Astrocyte (in vitro differentiated cells and primary cell): Measurements from ENCODE around the gene SVOPL. TPM values are rescaled to one million over a fixed set of nuclear protein-coding genes. Genes with fewer than 3 reads are reported as not detected.

Source experiments
- DNase-seq: peaks from one replicate; pipeline ENCODE4 v3.0.0-alpha.2; 2010; ENCODE audit warnings: low read depth
- FAIRE-seq: peaks from 2 replicates; lab custom pipeline; 2011; peaks lifted over from hg19 to GRCh38; lab: Jason Lieb, UNC
- H2AFZ ChIP-seq: 2 replicates; pipeline ENCODE4 v1.6.0; 2012; ENCODE audit warnings: low read depth, low read length, inconsistent platforms
- H3K27ac ChIP-seq: 2 replicates; pipeline ENCODE4 v1.5.1; 2011; ENCODE audit warnings: low read depth, low read length, inconsistent platforms
- H3K27me3 ChIP-seq: 2 replicates; pipeline ENCODE4 v1.6.0; 2011; ENCODE audit warnings: low read length, inconsistent platforms; ENCODE audit not compliant: insufficient read depth
- H3K36me3 ChIP-seq: 2 replicates; pipeline ENCODE4 v1.5.1; 2011; ENCODE audit warnings: low read length, inconsistent platforms; ENCODE audit not compliant: insufficient read depth
- H3K4me1 ChIP-seq: 2 replicates; pipeline ENCODE4 v1.5.1; 2011; ENCODE audit warnings: low read length, inconsistent platforms; ENCODE audit not compliant: insufficient read depth
- H3K4me2 ChIP-seq: 2 replicates; pipeline ENCODE4 v1.6.0; 2012; ENCODE audit warnings: low read length, inconsistent platforms
- H3K4me3 ChIP-seq: 2 replicates; pipeline ENCODE4 v1.5.1; 2011; ENCODE audit warnings: low read depth, mild to moderate bottlenecking, low read length, inconsistent platforms; ENCODE audit not compliant: insufficient read depth
- H3K79me2 ChIP-seq: 2 replicates; pipeline ENCODE4 v1.6.0; 2012; ENCODE audit warnings: mild to moderate bottlenecking, low read length, inconsistent platforms; ENCODE audit not compliant: insufficient read depth
- H3K9ac ChIP-seq: 2 replicates; pipeline ENCODE4 v1.6.0; 2012; ENCODE audit warnings: mild to moderate bottlenecking, low read length, inconsistent platforms
- H3K9me3 ChIP-seq: 2 replicates; pipeline ENCODE4 v1.5.1; 2012; ENCODE audit warnings: low read depth, mild to moderate bottlenecking, low read length, inconsistent platforms; ENCODE audit not compliant: insufficient read depth
- H4K20me1 ChIP-seq: 2 replicates; pipeline ENCODE4 v1.6.0; 2012; ENCODE audit warnings: low read length, inconsistent platforms; ENCODE audit not compliant: insufficient read depth
- H3K27ac Mint-ChIP-seq: one replicate; pipeline ENCODE4 v1.8.0; 2021; ENCODE audit warnings: mild to moderate bottlenecking, mixed read lengths; ENCODE audit not compliant: unreplicated experiment
- H3K27me3 Mint-ChIP-seq: one replicate; pipeline ENCODE4 v1.8.0; 2021; ENCODE audit warnings: low read depth, mixed read lengths; ENCODE audit not compliant: unreplicated experiment
- H3K36me3 Mint-ChIP-seq: one replicate; pipeline ENCODE4 v1.8.0; 2021; ENCODE audit warnings: low read depth, mixed read lengths; ENCODE audit not compliant: unreplicated experiment
- H3K4me1 Mint-ChIP-seq: one replicate; pipeline ENCODE4 v1.8.0; 2021; ENCODE audit warnings: low read depth, mixed read lengths; ENCODE audit not compliant: unreplicated experiment
- H3K4me3 Mint-ChIP-seq: one replicate; pipeline ENCODE4 v1.8.0; 2021; ENCODE audit warnings: mild to moderate bottlenecking, moderate library complexity, mixed read lengths; ENCODE audit not compliant: unreplicated experiment
- H3K9me3 Mint-ChIP-seq: one replicate; pipeline ENCODE4 v1.8.0; 2021; ENCODE audit warnings: mild to moderate bottlenecking, mixed read lengths; ENCODE audit not compliant: unreplicated experiment
- EZH2 ChIP-seq: IDR thresholded peaks from 2 replicates; pipeline ENCODE4 v1.6.1; 2012; ENCODE audit warnings: mild to moderate bottlenecking, low read length, inconsistent platforms; ENCODE audit not compliant: insufficient read depth
- total RNA-seq: library from RNA; stranded (reverse); gene quantifications from 2 replicates; pipeline ENCODE4 v1.2.1, GENCODE V29; 2021
- TF ChIP-seq, protein P1 (sequence below): IDR thresholded peaks from 2 replicates; pipeline ENCODE4 v1.5.1; 2011; ENCODE audit warnings: low read depth, mild to moderate bottlenecking, inconsistent platforms, low read length, moderate library complexity; ENCODE audit not compliant: insufficient read depth

The SVOPL gene
- total RNA-seq, 1 donor from 2014 or later, result 0.34 TPM

DNA sequence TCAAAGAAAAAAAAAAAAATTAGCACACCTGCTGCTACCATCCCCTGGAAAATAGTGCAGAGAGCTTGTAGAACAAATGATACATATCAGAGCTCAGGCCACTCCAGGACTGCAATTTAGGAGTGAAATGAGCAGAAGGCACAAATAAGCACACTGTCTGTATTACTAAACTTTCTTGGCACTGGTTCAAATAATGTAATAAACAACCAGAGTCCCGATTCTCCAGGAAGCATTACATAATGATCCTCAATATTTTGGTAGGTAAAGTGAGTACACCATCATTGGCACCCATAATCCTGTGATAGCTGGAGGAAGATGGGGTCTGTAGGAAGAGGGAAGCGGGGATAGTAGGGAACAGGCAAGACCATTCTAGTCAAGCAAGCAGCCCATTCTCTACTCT is 74.3 kb downstream of the SVOPL start:
- Histone ChIP-seq H3K4me2 (no peak overlapping the region), H3K4me3 (no peak overlapping the region), H3K9ac (no peak overlapping the region), H4K20me1 (no peaks in the 10 kb centered on the region), H3K36me3 (no peaks in the 10 kb centered on the region), H3K27ac (no peak overlapping the region), H3K79me2 (no peaks in the 10 kb centered on the region), H3K4me1 (no peaks in the 10 kb centered on the region), H3K9me3 (no peaks in the 10 kb centered on the region), H2AFZ (no peak overlapping the region), H3K27me3 (no peaks in the 10 kb centered on the region)
- DNase-seq, result no peak
- TF ChIP-seq, protein P1, sequence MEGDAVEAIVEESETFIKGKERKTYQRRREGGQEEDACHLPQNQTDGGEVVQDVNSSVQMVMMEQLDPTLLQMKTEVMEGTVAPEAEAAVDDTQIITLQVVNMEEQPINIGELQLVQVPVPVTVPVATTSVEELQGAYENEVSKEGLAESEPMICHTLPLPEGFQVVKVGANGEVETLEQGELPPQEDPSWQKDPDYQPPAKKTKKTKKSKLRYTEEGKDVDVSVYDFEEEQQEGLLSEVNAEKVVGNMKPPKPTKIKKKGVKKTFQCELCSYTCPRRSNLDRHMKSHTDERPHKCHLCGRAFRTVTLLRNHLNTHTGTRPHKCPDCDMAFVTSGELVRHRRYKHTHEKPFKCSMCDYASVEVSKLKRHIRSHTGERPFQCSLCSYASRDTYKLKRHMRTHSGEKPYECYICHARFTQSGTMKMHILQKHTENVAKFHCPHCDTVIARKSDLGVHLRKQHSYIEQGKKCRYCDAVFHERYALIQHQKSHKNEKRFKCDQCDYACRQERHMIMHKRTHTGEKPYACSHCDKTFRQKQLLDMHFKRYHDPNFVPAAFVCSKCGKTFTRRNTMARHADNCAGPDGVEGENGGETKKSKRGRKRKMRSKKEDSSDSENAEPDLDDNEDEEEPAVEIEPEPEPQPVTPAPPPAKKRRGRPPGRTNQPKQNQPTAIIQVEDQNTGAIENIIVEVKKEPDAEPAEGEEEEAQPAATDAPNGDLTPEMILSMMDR, result no peak
- no peak for TF ChIP-seq EZH2
- Mint-ChIP-seq H3K9me3 (no peaks in the 10 kb centered on the region), H3K36me3 (no peaks in the 10 kb centered on the region), H3K4me1 (no peaks in the 10 kb centered on the region), H3K4me3 (no peak overlapping the region), H3K27ac (no peak overlapping the region), H3K27me3 (peaks cover 6% of the 10 kb centered on the region)
- FAIRE-seq, result no peak

DNA sequence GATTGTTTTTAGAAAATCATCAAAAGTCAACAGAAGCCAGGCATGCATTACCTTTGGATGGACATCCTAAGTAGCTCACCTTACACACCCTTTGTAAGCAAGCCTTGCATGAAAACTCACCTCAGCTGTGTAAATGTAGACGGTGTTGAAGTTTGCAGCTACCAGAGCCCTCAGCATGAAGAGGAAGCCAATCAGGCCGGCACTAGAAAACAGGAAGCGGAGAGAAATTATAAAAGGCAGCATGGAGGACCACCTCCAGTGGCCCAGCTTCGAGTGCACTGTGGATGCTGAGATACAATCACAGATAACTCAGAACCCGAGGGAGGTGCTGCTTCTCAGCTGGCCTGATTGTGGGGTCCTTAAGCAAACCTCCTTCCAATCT is 75.3 kb downstream of the SVOPL start:
- TF ChIP-seq, protein P1, result no peak
- no peak for TF ChIP-seq EZH2
- H2AFZ ChIP-seq, result no peak overlapping the region
- H4K20me1 ChIP-seq, result no peaks in the 10 kb centered on the region
- H3K4me1 ChIP-seq, result no peaks in the 10 kb centered on the region
- H3K27me3 Mint-ChIP-seq, result peaks cover 6% of the 10 kb centered on the region
- FAIRE-seq, result no peak
- no peaks in the 10 kb centered on the region for H3K79me2 ChIP-seq
- no peak overlapping the region for H3K27ac Mint-ChIP-seq
- no peak overlapping the region for H3K9ac ChIP-seq
- H3K36me3 Mint-ChIP-seq, result no peaks in the 10 kb centered on the region
- H3K4me3 ChIP-seq, result no peak overlapping the region
- no peak overlapping the region for H3K4me2 ChIP-seq
- H3K9me3 Mint-ChIP-seq, result no peaks in the 10 kb centered on the region
- DNase-seq, result no peak
- no peaks in the 10 kb centered on the region for H3K9me3 ChIP-seq
- no peak overlapping the region for H3K27ac ChIP-seq
- H3K4me3 Mint-ChIP-seq, result no peak overlapping the region
- no peaks in the 10 kb centered on the region for H3K4me1 Mint-ChIP-seq
- H3K36me3 ChIP-seq, result no peaks in the 10 kb centered on the region
- no peaks in the 10 kb centered on the region for H3K27me3 ChIP-seq

DNA sequence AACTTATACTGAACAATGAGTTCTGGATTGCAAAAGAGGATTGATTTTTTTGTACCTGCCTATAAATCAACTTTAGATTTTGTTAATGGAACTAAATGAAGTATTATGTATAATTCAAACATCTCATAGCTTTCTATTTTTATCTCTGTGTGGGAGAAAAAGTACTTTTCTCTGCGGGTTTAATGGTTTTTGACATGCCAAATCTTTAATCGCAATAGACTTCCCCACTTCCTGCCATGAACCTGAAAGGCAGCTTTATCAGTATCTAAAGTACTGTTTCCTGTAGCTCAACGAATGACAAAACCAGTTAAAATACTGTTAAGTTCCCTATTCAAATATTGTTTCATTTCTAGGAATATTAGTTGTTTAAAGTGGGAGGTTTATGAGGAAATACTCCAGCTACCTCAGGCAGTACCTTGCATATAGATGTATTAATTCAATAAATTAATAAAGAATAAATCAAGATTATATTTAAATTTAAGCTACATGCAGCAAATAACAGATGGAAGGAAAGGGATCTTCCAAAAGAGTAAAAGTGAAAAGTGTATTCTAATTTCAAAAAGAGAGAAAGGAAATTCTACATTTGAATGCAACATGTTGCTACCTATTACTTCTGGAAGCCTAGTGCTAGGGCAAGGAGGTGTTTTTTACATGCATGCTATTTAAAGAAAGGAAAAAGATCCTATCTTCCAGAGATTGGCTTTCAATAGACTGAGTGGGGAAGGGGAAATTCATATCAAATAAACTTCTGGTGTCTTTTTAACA is 75.9 kb downstream of the SVOPL start:
- H3K9me3 Mint-ChIP-seq, result no peaks in the 10 kb centered on the region
- no peak overlapping the region for H3K9ac ChIP-seq
- no peaks in the 10 kb centered on the region for H3K9me3 ChIP-seq
- H3K27me3 ChIP-seq, result no peaks in the 10 kb centered on the region
- no peak overlapping the region for H2AFZ ChIP-seq
- DNase-seq (no peak), FAIRE-seq (no peak)
- H3K4me2 ChIP-seq, result no peak overlapping the region
- no peak overlapping the region for H3K27ac Mint-ChIP-seq
- H4K20me1 ChIP-seq, result no peaks in the 10 kb centered on the region
- TF ChIP-seq EZH2, result no peak
- TF ChIP-seq, protein P1, result no peak
- H3K27ac ChIP-seq, result no peak overlapping the region
- H3K27me3 Mint-ChIP-seq, result peaks cover 6% of the 10 kb centered on the region
- H3K4me1 Mint-ChIP-seq, result no peaks in the 10 kb centered on the region
- H3K36me3 Mint-ChIP-seq, result no peaks in the 10 kb centered on the region
- H3K36me3 ChIP-seq, result no peaks in the 10 kb centered on the region
- H3K4me3 ChIP-seq, result no peak overlapping the region
- no peak overlapping the region for H3K4me3 Mint-ChIP-seq
- no peaks in the 10 kb centered on the region for H3K79me2 ChIP-seq
- H3K4me1 ChIP-seq, result no peaks in the 10 kb centered on the region
